VCaP (cell line): ENCODE measurements around the gene ARL15.

Experiments
- H3K27ac ChIP-seq: fragments of 450-650 bp; 2 replicates; pipeline ENCODE4 v1.5.1; 2017
- TF ChIP-seq, protein P1 (sequence below): fragments of 450-650 bp; conservative IDR thresholded peaks from 2 replicates; pipeline ENCODE4 v1.5.1; 2017; ENCODE audit warnings: mild to moderate bottlenecking, moderate library complexity

ARL15 gene

DNA sequence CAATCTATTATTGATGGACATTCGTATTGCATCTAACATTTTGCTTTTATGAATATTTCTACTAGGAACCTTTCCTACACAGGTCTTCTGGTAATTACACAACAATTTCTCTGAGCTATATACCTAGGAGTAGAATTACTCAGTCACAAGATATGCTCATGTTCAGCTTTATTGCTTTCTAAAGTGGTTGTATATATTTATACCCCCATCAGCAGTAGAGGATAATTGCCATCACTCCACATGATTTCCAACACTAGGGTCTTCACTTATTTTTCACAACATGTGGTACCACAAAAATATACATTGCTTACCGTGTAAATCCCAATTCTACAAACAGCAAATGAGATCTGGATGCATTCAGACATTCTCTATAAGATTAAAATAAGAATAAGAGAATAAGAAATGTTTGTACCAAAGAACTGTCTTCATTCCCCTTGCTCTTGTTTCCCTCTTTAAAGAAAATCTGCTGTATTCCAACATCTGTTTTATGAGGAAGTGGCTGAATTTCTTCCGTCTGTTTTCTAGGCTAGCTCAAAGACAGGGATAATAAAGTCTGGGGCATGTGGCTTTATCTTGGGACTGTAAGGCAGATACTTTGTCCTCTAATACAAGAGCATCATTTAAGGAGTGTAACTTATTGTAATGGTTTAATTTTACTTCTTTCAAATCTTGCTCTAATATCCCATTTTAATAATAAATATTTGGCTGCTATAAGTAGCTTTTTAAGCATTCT, 28.2 kb downstream of the ARL15 start:
- no peak overlapping the region for H3K27ac ChIP-seq
- TF ChIP-seq, protein P1, sequence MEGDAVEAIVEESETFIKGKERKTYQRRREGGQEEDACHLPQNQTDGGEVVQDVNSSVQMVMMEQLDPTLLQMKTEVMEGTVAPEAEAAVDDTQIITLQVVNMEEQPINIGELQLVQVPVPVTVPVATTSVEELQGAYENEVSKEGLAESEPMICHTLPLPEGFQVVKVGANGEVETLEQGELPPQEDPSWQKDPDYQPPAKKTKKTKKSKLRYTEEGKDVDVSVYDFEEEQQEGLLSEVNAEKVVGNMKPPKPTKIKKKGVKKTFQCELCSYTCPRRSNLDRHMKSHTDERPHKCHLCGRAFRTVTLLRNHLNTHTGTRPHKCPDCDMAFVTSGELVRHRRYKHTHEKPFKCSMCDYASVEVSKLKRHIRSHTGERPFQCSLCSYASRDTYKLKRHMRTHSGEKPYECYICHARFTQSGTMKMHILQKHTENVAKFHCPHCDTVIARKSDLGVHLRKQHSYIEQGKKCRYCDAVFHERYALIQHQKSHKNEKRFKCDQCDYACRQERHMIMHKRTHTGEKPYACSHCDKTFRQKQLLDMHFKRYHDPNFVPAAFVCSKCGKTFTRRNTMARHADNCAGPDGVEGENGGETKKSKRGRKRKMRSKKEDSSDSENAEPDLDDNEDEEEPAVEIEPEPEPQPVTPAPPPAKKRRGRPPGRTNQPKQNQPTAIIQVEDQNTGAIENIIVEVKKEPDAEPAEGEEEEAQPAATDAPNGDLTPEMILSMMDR, result no peak

DNA sequence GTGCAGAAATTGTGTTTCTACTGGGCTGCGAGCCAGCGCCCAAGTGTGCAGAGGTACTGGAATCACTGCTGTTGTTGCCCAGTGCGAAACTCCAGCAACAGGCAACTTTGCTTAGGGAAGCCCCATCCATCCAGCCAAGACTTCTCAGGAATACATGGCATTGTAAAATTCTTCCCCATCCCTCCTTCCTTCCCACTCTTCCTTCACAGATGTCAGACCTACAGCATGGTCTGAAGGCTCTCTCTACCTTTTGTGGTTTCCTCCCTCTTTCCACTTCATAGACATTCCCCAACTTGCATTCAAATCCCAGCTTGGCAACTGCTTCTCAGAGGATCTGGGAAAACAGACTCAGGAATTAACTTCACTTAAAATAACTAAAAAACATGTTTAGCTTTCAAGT, 30.4 kb downstream of the ARL15 start:
- TF ChIP-seq, protein P1, result no peak
- H3K27ac ChIP-seq, result no peak overlapping the region

DNA sequence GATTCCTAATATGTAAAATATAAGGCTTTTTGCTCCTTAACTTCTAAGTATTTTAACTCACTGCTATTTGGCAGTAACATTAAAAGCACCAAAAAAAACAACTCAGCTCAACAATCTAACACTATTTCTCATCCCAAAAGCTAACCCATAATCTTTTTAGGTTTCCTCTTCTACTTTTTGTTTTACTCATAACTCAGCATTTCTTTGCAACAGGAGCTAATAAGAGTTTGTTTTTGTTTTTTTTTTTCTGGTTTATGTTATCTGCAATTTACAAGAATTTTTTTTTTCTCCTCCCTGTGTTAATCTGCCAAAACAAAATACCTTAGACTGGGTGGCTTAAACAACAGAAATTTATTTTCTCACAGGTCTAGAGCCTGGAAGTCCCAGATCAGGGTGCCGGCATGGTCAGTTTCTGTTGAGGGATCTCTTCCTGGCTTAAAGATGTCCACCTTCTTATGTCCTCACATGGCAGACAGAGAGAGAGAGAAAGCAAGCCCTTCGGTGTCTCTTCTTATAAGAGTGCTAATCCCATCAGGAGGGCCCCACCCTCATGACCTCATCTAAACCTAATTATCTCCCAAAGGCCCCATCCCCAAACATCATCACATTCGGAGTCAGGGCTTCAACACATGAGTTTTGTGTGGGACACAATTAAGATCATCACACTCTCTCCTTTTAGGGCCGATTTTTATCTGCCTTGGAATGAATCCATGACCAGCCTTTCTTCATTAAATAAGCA, 31.2 kb downstream of the ARL15 start:
- TF ChIP-seq, protein P1, result no peak
- H3K27ac ChIP-seq, result no peak overlapping the region

DNA sequence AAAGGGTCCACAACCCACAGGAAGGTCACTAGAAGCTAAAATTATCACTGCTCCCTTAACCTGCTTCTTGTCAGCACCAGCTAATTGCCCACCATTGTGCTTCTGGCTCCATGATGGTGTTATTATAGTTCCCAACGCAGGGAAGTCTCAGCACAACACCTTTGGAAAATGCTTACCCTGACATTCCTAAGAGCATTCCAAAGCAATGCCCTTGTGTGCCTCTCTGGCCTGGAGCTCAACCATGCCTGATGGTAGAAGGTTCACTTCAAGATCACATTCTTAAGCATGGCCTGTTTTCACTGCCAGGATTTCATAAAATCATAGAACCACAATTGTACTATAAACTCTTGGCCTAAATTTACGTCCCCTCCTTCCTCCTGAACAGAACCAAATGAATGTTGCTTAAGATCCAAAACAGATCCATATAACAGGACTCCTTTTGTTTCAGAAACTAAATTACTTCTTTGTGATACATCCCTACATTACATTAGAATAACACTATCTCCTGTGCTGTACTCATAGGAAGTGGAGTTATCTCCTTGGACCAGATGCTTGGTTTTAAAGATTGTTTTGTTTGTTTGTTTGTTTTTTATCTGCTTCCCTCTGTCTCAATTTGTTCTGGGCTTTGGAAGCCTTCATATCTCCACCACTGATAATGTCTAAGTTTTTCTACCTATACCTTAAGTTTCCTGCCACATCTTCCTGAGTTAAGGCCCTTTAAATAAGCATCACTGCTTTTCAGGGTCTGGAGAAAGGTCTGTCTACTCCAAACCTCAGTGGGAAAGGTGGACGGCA, 32.1 kb downstream of the ARL15 start:
- TF ChIP-seq, protein P1, result no peak
- no peak overlapping the region for H3K27ac ChIP-seq

DNA sequence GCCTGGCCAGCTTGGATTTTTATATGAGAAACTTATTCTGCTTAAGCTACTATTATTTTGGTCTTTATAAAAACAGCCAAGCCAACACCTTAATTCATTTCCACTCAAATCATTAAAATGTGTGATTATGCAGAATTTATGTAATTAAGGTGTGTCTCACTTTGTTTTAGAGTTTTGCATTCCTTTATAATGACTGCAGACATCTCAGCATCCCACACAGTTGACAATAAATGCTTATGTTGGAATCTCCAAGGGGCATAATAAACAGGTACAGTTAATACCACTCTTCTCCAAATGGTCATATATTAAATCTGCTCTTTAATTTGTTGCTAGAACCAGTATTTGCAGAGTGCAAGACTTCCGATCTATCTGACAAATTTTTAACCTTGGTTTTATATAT, 34.3 kb downstream of the ARL15 start:
- H3K27ac ChIP-seq, result no peak overlapping the region
- TF ChIP-seq, protein P1, result no peak

DNA sequence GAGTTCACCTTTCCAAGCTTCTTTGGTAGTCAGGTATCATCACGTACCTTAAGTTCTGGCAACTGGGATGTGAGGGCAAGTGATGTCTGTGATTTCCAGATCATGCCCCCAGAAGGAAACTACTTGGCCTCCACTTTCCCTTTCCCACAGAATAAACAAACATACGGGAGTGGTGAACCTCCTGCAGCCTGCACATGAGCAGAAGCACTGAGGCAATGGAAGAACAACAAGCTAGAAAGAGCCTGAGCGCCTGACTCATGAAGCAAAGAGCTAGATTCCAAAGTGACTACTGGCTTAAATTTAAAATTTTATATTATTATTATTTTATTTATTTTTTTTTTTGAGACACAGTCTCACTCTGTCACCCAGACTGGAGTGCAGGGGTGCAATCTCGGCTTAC, 35.0 kb downstream of the ARL15 start:
- TF ChIP-seq, protein P1, result no peak
- H3K27ac ChIP-seq, result no peak overlapping the region

DNA sequence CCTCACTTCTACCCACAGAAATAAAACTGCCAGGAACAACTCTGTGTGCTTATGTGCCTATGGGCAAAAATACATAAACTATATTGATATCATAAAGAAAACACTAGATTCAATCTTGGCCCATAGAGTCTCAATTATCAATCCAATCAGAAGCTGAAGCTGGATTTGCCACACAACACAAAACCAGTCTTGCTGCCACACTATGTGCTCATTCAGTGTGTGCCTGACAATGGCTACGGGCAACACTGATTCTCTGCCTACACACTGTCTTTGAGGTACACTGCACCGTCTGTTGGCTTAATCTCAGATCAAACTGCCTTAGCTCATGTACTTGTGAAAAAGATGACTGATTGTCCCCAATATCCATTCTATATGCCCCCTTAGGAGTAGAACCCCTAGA, 35.4 kb downstream of the ARL15 start:
- H3K27ac ChIP-seq, result no peak overlapping the region
- TF ChIP-seq, protein P1, result no peak
